HG03442 (cell line): Measurements from ENCODE around the gene OR2C3.
"Not testable (repeated sequence)": the region's sequence is repeated elsewhere in the genome, so short reads cannot be mapped to it uniquely, and the experiment has no call there.

Experiments used
- ATAC-seq: cut with Tn5 transposase; IDR thresholded peaks from one replicate; pipeline ENCODE4 v1.9.1; 2021; ENCODE audit warnings: mild to moderate bottlenecking, moderate library complexity; ENCODE audit not compliant: unreplicated experiment

Gene OR2C3

DNA sequence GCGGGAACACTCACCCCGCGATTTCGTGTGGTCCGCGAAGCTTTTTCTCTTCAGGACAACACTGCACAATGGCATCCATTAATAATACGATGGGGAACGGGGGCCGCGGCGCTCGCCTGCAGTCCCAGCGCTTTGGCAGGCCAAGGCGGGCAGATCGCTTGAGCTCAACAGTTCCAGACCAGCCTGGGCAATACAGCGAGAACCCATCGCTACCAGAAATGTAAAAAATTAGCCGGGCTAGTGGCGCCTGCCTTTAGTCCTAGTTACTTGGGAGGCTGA is 17.7 kb downstream of the OR2C3 start:
- no peak for ATAC-seq

DNA sequence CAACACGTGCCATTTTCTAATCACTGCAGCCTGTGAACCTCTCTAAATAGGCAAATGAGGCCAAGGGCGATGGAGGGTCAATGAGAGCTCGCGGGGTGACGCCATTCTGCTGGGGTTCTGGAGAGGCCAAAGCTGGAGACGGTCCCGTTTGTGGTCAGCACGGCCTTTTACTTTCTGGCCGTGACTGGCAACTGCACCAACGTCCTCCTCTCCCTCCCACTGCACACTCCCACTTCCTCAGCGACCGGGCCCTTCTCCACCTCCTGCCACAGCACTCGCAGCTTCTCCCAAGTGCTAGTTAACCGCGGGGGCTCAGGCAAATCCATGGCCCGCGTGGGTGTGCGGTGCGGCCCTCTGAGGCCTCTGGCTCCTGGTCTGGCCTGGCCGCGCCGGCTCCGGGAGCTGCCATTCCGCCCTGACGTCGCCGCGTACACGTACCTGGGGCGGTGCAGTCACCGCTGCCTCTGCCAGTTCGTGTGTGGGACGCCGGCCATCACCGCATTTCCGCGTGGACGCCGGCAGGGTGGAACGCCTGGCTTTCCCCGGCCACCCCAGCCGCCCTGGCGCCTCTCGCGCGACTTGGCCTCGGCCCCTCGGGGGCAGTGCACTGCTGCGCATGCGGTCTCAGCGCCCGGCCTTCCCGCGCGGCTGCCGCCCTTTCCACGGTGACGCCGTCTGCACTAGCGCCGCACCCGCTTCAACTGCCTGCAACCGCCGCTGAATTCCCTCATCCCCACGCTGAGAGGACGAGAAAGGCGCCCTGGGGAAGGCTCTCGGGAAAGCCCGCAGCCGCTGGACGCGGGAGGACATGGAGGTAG is 18.2 kb downstream of the OR2C3 start:
- no peak for ATAC-seq

DNA sequence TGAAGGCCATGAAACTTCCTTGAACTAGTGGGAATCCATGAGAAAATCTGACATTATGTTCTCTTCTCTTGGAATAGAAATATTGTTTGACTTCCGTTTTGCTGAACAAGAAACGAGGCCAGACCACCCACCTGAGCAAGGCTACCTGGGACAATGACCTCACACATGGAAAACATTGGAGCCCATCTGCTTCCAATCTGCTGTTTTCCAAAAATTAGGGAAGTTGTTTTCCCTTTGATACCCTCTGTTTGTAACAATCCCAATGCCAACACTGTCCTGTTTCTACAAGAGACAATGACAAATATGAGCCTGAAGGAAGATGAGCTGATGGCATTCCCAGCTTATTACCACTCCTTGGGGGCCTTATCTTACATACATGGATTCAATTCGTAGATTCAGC is 29.4 kb downstream of the OR2C3 start:
- no peak for ATAC-seq

DNA sequence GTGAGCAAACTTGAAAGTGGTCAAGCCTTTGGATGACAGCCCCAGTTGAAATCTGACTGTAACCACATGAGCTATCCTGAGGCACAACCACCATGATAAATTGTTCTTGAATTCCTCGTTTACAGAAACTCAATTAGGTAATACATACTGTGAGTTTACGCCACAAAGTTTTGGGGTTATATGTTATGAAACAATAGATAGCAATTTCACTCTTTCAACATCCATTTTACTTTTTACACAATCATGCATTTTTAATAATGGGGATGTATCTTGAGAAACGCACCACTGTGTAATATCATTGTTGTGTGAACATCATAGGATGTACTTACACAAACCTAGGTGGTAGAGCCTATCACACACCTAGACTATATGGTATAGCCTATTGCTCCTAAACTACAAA is 35.4 kb downstream of the OR2C3 start:
- no peak for ATAC-seq

DNA sequence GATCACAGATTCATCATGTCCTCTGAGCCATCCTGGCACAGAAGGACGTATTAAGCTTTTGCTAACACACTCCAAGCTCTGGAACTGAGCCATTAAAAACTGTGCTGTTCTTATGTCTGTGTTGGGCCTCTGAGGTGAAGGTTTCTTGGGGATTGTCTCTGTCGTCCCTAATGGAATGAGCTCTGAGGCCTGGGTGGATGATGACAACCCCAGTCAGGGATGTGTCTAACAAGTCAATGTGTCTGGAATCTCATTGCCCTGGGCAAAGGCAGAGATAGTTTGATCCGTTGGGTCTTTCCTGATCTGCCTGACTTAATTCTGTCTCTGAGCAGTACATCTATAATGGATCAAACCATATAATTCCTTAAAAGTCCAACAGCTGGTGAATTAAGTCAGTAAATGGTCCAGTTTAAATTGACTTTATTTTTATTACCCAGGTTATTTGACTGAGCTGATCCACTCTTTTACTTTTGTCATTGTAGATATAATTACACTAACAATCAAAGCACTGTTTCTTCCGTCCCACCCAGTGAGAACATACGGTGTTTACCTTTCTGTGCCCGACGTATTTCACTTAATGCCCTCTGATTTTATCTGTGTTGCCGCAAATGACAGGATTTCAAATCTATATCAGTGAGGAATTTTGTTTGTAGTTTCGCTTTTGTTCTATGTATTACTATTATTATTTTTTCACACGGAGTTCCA is 39.5 kb downstream of the OR2C3 start:
- no peak for ATAC-seq

DNA sequence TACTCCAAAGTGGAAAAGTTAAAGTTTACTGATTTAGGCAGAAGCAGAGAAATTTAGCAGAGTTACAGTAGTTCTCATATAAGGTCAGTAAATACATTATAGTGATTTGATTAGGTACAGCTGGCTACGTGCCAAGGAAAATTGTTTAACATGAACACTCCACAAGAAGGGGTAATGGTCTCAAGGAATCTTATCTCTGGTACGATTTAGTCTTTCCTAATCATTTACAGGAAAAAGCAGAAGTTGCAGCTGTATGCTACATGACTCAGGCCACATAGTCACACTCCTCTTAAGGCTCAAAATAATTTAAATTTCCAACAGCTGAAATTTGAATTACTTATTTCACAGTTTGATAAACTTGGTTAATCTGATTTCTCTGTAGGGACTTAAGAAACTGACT is 41.5 kb downstream of the OR2C3 start:
- ATAC-seq: no peak

DNA sequence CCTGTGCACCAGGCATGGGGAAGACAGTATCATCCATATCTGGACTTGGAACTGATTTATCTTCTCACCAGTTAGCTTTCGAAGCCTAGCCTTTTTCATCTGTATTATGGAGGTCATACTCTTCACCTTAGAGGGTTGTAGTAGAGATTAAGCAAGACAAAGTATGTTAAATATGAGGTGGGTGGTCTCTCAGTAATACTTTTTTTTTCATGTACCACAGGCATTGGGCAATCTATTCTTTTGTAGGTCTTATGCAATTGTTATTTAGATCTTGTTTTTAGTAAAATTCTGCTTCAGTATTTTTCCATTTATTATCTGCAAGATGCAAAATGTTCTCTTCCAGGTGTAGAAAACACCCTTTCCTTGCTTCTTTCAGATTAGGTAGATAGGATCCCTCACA is 43.1 kb downstream of the OR2C3 start:
- ATAC-seq: no peak

DNA sequence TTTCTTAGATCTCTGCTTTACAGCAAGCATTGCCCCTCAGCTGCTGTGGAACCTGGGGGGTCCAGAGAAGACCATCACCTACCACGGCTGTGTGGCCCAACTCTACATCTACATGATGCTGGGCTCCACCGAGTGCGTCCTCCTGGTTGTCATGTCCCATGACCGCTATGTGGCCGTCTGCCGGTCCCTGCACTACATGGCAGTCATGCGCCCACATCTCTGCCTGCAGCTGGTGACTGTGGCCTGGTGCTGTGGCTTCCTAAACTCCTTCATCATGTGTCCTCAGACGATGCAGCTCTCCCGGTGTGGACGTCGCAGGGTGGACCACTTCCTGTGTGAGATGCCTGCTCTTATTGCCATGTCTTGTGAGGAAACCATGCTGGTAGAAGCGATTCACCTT is 44.9 kb downstream of the OR2C3 start:
- no peak for ATAC-seq

DNA sequence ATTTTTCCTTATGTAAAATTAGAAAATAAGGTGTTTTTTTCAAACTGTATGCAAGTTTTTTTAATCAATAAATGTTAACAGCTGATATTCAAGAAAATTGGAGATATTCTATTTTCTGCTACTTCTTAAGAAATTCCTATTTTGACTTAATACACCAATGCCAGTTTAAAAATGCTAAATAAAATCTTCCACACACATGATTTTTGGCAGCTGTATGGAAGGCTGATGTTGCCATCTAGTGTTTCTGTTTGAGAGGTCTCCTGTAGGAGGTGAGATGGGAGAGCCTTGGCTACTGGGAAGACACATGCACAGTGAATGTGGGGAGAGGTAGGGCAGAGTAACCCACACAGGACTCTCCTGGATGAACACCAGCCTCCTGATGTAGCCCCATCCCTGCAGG is 49.2 kb downstream of the OR2C3 start:
- ATAC-seq: peak; percentile 89

DNA sequence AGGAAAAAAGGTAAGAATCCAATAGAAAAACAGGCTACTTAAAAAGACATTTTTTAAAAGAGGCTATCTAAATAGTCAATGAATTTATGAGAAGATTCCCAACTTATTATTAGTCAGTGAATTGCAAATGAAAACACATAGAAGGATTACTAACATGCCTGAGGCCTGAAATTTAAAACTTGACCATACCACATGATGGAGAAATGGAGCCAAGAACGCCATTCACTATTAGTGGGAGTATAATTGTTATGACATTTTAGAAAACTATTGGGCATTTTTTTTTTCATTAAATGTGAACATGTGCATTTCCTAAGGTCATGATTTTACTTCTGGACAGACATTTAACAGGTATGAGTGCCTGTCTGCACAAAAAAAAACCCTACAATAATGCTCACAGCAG is 53.5 kb downstream of the OR2C3 start:
- ATAC-seq: no peak

DNA sequence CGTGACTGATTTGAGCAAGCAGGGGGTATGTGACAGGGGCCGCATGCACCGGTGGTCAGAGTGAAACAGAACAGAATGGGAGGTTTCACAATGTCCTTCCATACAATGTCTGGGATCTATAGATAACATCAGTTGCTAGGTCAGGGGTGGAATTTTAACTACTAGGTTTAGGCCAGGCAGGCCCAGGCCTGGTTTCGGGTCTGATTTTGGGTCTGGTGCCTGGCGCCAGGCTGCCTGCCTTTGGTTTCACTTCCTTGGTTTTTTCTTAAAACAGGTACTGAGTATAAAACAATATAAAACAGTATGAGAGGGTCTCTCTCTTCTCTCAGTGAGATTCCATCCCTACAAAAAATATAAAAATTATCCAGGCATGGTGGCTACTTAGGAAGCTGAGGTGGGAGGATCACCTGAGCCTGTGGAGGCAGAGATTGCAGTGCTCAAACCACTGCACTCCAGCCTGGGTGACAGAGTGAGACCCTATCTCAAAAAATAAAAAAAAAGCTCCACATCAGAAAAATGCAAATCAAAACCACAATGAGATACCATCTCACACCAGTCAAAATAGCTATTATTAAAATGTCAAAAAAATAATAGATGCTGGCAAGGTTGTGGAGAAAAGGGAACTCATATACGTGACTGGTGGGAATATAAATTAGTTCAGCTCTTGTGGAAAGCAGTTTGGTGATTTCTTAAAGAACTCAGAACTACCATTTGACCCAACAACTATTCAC is 59.7 kb downstream of the OR2C3 start:
- not testable (repeated sequence) for ATAC-seq

DNA sequence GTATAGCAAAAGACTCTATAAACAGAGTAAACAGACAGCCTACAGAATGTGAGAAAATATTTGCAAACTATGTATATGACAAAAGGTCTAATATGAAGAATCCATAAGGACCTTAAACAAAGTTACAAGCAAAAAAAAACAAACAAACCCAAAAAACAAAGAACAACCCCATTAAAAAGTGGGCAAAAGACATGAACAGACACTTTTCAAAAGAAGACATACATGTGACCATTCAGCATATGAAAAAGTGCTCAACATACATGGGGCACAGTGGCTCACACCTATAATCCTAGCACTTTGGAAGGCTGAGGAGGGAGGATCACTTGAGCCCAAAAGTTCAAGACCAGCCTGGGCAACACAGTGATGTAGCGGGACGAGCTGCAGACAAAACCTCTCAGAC is 60.4 kb downstream of the OR2C3 start:
- no peak for ATAC-seq
